GM21619 (cell line): ENCODE measurements around the gene ASCC3.
"Not testable (repeated sequence)": the region's sequence is repeated elsewhere in the genome, so short reads cannot be mapped to it uniquely, and the experiment has no call there.

Experiments used
- ATAC-seq: cut with Tn5 transposase; IDR thresholded peaks from one replicate; pipeline ENCODE4 v1.9.1; 2021; ENCODE audit not compliant: unreplicated experiment

The ASCC3 gene

GRCh38 chr6:100890646-100891045 lies 9.5 kb upstream of the ASCC3 start:
- ATAC-seq: not testable (repeated sequence)

- no peak for ATAC-seq
Measured at GRCh38 chr6:100889351-100889750, 8.2 kb upstream of the ASCC3 start.

DNA sequence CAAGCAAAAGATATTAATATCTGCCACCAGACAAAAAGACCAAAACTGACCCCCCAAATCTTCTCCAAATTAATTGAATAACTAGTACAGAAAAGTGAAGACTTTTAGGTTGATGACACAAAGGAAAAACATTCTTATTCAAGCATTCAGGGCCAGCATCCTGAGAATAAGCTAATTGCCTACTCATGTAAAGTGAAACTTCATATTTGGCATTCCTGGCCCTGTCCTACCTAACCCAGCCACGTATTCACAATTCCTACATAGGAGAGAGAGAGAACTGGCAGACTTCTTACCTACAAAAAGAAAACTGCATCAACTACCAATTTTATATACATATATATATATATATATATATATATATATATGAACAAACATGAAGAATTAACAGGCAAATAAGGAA lies 4.9 kb upstream of the ASCC3 start:
- no peak for ATAC-seq

DNA sequence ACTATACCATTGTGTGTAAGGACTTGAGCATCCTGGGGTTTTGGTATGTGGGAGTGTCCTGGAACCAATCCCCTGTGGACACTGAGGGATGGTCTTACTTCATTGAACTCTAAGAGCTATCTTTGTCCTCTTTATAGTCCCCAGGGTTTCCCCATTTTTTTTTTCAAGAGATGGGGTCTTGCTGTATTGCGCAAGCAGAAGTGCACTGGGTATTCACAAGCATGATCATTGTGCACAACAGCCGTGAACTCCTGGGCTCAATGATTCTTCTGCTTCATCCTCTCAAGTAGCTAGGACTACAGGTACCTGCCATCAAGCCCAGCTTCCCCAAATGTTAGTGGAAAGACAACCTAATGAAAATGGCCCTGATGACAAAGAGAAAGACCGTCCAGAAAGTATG lies 2.2 kb upstream of the ASCC3 start:
- no peak for ATAC-seq

- no peak for ATAC-seq
Measured at GRCh38 chr6:100881707-100882040, 545 bp upstream of the ASCC3 start.

DNA sequence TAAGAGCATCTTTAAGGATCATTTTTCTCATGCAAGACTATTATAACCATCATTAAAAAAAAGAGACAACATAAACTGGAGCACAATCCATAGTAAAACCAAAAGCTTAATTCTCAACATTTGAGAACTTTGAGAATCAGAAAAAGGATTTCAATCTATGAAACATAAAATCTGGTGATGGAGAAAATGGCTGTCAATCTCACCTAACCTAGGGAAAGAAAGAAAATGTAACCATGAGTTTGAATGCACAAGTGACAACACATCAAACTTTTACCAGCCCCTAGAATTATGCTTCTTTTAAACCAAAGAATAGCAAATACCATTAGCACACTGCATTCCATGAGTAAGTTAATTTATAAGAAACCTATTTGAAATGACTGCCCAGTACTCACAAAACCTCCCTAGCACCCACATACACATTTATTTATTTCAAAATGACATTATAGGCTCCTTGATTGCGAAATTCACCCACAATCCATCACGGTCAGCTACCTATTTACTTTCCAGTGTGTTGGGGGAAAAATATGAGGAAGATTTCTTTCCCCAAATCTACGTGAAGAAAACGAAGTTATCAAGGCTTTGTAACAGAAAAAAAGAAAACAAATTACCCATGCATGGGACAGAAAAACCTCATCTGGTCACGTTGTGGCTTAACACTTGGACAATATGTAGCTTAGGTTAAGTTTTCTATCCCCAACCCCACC lies 828 bp downstream of the ASCC3 start:
- no peak for ATAC-seq

DNA sequence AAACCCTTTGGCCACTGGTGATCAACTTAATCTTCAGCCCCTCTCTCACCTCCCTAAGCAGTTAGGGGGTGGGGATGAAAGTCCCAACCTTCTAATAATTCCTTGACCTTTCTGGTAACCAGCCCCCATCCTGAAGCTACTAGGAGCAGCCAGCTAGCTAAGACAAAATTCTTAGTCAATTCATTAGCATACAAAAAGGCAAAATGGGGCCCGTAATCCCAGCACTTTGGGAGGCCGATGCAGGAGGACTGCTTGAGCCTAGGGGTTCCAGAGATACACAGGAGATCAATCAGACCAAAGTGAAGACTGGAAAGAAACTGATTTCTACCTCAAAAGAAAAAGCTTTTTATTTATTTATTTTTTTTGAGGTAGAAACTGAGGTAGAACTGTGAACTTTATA lies 1.8 kb downstream of the ASCC3 start:
- no peak for ATAC-seq

- no peak for ATAC-seq
Measured at GRCh38 chr6:100877851-100878250, 3.3 kb downstream of the ASCC3 start.

- no peak for ATAC-seq
Measured at GRCh38 chr6:100876251-100876650, 4.9 kb downstream of the ASCC3 start.

DNA sequence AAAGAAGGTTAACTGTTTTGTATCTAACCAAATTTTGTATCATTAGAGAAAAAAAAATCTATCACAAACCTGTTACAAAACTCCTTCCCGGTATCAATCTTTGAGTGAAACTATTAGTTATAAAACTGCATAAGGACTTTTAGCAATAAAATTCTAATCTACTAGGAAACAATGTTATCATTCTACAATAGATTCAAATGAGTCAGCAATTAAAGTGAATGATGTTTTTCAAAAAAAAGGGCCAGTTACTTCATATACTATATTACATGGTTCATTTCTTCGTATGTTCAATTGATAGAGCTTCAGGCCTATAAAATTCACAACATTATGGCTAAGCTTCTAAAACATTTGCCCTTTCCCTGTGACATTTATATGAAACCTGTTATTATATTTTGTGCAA lies 15.6 kb downstream of the ASCC3 start:
- no peak for ATAC-seq

DNA sequence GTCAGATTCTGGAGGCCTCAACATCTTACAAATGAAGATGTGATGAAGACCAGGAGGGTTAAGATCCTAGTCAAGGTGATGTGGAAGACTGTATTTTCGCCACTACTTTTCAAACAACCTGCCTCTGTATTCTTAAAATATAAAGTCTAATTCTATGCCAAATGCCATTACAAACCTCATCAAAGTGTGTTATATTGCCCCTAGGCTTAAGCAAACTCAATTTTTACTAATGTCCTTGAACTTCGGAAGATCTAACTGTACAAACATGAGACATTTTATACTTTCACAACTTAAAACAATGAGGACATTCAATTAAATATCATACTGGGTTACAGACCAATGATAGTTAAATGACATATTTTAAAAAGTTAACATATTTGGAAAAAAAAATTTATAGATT lies 19.1 kb downstream of the ASCC3 start:
- no peak for ATAC-seq

- no peak for ATAC-seq
Measured at GRCh38 chr6:100856146-100856545, 25.0 kb downstream of the ASCC3 start.

DNA sequence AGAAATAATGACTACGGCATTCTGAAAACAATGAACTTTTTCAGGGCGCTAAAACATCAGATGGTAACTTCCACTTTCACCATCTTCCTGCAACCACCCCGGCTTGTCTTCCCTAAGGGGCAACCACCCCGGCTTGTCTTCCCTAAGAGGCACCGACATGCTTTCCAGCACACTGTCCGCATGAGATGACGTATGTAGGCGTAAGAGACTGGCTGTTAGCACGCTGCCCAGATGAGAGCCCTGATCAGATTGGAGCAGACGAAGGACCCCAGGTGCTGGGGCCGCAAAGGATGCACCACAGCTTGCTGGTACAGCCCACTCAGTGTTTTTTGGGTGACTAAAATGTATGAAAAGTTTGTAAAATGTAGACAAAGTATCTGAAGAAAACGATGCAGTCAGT lies 29.3 kb downstream of the ASCC3 start:
- no peak for ATAC-seq

DNA sequence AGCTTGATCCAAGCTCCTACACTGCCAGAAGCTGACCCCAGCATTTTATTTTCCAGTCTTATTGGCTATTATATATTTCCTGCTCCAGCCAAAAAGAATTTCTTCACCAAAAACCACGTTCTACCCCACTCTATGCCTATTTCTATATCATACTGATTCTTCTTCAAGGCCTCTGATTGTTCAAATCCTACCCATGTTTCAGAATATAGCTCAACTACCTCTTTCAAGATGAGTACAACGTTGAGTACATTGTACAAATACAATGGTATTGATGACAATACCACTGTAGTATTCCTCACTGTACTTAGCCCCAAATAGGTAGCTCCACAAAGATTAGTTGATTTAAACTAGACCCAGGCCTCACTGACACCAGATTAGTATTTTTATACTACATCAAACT lies 31.0 kb downstream of the ASCC3 start:
- ATAC-seq: no peak

GRCh38 chr6:100846276-100846675 lies 34.9 kb downstream of the ASCC3 start:
- peak; percentile 79 for ATAC-seq

DNA sequence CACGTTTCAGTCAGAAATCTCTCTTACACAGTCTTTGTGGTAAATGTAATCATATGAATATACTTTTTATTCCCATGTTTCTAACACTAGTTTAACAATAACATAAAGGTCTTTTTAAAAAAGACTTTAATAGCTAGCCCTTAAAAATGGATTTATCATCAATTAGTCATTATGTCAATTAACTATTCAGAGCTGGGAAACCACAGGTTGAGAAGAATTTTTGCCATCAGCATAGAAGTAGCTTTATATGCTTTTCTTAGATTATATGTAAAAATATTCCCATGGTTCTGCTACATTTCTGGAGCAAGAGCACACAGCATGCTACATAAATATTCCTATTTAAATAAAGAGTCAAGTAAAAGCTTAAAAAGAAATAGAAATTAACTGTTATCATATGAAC lies 35.5 kb downstream of the ASCC3 start:
- ATAC-seq: no peak

- ATAC-seq: no peak
Measured at GRCh38 chr6:100839419-100839818, 41.7 kb downstream of the ASCC3 start.

GRCh38 chr6:100838011-100838410 lies 43.1 kb downstream of the ASCC3 start:
- ATAC-seq: no peak

DNA sequence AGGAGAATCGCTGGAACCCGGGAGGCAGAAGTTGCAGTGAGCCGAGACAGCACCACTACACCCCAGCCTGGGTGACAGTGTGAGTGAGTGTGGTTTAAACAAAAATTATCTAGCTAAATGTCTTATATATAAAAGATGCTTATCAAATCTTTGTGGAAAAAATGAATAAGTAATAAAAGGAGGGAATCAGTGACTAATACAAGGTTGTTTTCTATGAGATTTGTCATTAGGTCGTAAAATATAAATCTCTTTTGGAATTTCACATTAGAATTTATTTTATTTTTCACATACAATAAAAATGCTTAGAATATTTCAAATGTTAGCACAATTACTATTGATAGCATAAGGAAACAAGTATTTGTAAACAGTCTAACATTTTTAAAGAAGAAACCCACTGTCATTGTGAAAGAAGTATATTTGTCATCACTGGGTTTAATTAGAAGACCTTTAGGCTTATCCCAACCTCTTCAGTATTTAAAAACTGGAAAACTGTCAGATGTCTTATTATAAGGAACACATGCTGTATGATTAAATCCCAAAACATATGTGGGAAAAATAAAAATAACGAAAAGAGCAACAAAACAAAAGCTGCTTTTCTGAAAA lies 47.1 kb downstream of the ASCC3 start:
- ATAC-seq: no peak

DNA sequence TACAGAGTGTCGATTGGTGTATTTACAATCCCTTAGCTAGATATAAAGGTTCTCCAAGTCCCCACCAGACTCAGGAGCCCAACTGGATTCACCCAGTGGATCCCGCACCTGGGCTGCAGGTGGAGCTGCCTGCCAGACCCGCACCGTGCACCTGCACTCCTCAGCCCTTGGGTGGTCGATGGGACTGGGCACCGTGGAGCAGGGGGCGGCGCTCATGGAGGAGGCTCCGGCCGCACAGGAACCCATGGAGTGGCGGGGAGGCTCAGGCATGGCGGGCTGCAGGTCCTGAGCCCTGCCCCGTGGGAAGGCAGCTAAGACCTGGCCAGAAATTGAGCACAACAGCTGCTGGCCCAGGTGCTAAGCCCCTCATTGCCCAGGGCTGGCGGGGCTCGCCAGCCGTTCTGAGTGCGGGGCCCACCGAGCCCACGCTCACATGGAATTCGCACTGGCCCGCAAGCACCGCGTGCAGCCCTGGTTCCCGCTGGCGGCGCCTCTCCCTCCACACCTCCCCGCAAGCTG lies 52.0 kb downstream of the ASCC3 start:
- not testable (repeated sequence) for ATAC-seq

- no peak for ATAC-seq
Measured at GRCh38 chr6:100823041-100823440, 58.1 kb downstream of the ASCC3 start.

GRCh38 chr6:100818066-100818465 lies 63.1 kb downstream of the ASCC3 start:
- ATAC-seq: no peak

- ATAC-seq: no peak
Measured at GRCh38 chr6:100810015-100810414, 71.1 kb downstream of the ASCC3 start.
